ENCODE results near the gene IGF1R.

DNA sequence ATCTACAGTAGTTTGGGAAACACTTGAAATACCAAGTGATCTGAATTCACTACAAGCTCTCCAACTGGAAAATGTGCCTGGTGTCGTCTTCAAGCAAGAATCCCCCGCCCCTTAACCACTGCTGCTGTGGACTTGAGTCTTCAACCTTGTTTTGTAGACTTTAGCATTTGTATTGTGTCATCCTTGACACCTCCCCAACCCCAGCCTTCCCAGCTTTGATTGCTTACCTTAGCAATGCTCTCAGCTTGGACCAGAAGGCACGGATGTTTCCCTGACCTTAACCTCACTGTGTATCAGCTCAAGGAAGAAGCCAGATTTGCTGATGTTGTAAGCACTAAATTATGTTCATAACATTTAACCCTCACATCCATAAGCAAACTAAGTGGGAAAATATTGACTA is 146.4 kb downstream of the IGF1R start:
- TF ChIP-seq EZH2 (IDR thresholded peaks at IDR 0.05; ENCODE audit: low read length, unreplicated experiment) = no peak
- TF ChIP-seq, protein P1, sequence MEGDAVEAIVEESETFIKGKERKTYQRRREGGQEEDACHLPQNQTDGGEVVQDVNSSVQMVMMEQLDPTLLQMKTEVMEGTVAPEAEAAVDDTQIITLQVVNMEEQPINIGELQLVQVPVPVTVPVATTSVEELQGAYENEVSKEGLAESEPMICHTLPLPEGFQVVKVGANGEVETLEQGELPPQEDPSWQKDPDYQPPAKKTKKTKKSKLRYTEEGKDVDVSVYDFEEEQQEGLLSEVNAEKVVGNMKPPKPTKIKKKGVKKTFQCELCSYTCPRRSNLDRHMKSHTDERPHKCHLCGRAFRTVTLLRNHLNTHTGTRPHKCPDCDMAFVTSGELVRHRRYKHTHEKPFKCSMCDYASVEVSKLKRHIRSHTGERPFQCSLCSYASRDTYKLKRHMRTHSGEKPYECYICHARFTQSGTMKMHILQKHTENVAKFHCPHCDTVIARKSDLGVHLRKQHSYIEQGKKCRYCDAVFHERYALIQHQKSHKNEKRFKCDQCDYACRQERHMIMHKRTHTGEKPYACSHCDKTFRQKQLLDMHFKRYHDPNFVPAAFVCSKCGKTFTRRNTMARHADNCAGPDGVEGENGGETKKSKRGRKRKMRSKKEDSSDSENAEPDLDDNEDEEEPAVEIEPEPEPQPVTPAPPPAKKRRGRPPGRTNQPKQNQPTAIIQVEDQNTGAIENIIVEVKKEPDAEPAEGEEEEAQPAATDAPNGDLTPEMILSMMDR (conservative IDR thresholded peaks at IDR 0.05; ENCODE audit: low read depth, low read length) = no peak
